Hematopoietic multipotent progenitor cell treated with erythropoietin and hydrocortisone succinate and interleukin-3 and kit ligand, for 15 days (in vitro differentiated cells): ENCODE results near the gene CLPTM1.

ENCODE experiments used
- DNase-seq: peaks from one replicate; pipeline ENCODE4 v3.0.0-alpha.2; 2015; ENCODE audit warnings: low spot score

Gene CLPTM1

DNA sequence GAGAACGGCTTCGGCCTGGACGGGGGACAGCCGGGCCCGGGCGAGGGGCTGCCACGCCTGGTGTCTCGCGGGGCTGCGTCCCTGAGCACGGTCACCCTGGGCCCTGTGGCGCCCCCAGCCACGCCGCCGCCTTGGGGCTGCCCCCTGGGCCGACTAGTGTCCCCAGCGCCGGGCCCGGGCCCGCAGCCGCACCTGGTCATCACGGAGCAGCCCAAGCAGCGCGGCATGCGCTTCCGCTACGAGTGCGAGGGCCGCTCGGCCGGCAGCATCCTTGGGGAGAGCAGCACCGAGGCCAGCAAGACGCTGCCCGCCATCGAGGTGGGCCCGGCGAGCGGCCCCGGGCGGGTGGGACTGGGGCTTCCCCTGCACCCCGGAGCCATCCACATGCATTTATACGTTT, 56.8 kb downstream of the CLPTM1 start:
- no peak for DNase-seq

DNA sequence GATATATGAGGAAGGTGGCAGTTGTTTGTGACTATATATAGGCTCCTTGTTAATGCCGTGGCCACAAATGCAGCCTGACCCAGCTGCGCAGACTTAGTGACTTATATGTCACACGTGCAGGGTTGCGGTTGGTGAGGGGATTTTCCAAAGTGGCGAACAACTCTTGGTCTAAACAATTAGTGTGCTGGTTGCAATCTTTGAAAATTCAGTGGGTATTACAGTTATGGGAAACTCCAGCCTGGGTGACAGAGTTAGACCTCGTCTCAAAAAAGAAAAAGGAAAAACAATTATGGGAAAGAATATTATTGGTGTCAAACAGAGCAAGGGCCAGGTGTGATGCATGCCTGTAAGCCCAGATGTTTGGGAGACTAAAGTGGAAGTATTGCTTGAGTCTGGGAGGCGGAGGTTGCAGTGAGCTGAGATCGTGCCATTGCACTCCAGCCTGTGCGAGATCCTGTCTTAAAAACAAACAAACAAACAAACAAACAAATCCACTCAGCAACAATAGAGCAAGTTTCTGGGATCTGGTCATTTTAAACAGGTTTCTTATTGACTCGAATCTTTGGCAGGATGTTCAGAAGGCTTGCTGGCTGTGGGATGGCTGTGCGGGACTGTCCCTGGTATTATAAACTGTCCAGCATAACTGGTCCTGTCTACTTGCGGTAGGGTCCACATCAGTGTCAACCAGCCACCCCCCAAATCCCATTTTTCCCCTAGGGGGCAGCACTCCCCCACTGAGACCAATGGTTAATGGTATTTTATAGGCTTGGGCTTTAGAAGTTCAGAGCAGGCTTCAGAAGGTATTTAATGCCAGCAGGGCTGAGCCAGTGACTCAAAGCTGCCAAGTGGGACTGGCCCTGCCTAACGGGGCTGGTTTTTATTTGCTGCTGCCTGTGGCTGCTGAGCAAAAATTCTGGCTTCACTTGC, 61.5 kb downstream of the CLPTM1 start:
- DNase-seq: peak; percentile 70

DNA sequence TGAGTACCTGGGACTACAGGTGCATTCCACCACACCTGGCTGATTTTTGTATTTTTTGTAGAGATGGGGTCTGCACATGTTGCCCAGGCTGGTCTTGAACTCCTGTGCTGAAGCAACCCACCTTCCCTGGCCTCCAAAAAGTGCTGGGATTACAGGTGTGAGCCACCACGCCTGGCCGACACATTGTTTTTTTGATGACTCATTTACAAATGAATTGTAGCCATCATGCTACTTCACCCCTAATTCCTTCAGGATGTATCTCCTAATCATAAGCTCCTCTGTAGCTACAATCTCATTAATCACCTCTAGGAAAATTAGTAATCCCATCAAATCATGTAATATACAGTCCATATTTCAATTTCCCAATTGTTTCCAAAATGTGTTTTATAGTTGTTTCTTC, 64.0 kb downstream of the CLPTM1 start:
- no peak for DNase-seq

DNA sequence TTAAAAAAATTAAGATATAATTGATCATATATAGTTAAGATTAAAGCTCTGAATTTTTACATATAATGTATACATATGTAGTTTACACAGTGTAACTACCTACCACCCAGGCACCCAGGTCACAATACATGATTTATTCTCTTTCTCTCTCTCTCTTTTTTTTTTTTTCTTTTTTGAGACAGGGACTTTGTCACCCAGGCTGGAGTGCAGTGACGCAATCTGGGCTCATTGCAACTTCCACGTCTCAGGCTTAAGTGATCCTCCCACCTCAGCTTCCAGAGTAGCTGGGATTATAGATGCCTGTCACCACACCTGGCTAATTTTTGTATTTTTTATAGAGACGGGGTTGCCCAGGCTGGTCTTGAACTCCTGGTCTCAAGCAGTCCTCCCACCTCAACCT, 64.9 kb downstream of the CLPTM1 start:
- no peak for DNase-seq

DNA sequence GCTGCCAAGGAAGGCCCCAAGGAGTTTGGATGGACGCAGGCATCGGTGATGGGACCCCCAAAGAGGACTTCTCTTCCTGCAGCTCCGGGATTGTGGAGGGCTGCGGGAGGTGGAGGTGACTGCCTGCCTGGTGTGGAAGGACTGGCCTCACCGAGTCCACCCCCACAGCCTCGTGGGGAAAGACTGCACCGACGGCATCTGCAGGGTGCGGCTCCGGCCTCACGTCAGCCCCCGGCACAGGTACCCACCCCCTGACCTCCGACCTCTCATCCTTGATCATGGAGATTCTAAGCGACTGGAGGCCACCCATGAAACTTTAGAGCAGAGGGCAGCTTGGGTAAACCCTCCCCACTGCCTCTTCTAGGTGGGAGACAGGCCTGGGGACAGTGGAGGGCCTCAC, 66.8 kb downstream of the CLPTM1 start:
- no peak for DNase-seq

DNA sequence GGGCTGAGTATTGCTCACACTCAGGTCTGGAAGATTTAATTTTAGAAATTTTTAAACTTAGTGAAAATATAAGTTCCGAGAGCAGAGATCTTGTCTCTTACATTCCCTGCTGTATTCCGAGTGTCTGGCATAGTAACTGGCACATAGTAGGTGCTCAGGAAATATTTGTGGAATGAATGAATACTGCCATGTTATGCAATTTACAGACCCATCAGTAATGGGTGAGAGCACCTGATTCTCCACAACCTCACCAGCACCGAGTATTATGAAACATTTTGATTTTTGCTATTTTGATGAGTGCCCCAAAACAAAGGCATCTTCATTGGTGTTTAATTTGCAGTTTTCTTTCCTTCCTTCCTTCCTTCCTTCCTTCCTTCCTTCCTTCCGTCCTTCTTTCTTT, 67.9 kb downstream of the CLPTM1 start:
- DNase-seq: no peak

DNA sequence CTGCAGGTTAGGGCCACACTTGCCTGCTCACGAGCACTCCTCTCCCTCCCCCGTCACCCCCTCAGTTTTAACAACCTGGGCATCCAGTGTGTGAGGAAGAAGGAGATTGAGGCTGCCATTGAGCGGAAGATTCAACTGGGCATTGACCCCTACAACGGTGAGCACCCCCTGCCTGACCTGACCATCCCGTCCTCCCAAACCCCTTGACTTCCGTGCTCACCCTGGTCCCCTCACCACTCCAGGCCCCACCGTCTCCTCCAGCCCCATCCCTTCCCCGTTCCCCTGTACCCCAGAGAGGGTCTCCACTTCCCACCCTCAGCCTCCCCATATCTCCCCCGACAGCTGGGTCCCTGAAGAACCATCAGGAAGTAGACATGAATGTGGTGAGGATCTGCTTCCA, 70.1 kb downstream of the CLPTM1 start:
- DNase-seq: no peak

DNA sequence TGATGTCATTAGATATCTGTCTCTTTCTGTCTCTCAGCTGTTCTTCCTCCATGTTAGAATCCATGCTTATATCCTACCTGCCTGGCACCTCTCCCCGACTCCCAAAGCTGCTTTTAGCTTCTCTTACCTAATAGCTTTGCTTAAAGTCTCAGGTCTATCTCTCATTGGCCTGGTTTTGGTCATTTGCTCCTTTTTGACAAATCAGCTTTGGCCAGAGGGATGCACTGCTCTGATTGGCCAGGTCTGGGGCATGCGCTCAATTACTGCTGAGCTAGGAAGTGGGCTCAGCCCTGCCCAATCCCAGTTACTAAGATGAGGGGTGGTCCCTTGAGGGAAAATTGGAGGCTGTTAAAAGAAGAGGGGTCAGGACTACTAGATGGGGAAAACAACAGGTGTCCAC, 72.2 kb downstream of the CLPTM1 start:
- DNase-seq: no peak

DNA sequence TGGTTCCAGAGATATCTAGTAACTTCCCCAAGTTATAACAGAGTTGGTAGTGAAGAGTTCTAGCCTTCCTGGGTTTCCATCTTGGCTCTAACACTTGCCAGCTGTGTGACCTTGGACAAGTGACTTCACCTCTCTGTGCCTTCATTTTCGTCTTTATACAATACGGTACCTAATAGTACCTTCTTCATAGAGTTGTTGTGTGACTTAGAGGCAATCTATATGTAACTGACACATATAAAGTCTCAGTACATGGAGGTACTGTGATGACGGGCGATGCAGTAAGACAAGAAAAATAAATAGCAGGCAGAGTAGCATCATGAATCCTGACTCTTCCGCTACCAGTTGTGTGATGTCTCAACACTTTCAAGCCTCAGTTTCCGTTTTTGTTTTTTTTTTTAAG, 75.6 kb downstream of the CLPTM1 start:
- no peak for DNase-seq

DNA sequence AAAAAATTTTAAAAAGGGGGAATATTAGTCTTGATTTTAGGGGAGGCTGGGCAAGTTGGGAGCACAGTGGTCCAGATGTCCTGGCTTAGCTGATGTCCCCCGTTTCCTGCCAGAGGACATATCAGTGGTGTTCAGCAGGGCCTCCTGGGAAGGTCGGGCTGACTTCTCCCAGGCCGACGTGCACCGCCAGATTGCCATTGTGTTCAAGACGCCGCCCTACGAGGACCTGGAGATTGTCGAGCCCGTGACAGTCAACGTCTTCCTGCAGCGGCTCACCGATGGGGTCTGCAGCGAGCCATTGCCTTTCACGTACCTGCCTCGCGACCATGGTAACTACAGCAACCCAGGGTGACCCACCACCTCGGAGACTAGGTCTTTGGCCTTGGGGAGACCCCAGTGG, 77.2 kb downstream of the CLPTM1 start:
- no peak for DNase-seq

DNA sequence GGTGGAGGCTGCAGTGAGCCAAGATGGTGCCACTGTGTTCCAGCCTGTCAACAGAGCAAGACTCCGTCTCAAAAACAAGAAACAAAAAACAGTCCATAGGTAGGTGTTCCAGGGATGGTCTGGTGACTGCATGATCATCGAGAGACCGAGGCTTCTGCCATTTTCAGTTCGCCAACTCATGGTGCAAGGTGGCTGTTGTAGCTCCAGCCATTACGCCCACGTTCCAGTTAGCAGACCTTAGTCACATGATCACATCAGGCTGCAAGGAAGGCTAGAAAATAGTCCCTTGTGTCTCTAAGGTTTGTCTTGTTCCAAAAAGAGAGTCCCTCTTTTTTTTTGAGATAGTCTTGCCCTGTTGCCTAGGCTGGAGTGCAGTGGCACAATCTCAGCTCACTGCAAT, 80.6 kb downstream of the CLPTM1 start:
- DNase-seq: no peak

DNA sequence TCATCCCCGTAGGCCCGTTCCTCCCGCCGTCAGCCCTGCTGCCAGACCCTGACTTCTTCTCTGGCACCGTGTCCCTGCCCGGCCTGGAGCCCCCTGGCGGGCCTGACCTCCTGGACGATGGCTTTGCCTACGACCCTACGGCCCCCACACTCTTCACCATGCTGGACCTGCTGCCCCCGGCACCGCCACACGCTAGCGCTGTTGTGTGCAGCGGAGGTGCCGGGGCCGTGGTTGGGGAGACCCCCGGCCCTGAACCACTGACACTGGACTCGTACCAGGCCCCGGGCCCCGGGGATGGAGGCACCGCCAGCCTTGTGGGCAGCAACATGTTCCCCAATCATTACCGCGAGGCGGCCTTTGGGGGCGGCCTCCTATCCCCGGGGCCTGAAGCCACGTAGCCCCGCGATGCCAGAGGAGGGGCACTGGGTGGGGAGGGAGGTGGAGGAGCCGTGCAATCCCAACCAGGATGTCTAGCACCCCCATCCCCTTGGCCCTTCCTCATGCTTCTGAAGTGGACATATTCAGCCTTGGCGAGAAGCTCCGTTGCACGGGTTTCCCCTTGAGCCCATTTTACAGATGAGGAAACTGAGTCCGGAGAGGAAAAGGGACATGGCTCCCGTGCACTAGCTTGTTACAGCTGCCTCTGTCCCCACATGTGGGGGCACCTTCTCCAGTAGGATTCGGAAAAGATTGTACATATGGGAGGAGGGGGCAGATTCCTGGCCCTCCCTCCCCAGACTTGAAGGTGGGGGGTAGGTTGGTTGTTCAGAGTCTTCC, 82.4 kb downstream of the CLPTM1 start:
- no peak for DNase-seq

DNA sequence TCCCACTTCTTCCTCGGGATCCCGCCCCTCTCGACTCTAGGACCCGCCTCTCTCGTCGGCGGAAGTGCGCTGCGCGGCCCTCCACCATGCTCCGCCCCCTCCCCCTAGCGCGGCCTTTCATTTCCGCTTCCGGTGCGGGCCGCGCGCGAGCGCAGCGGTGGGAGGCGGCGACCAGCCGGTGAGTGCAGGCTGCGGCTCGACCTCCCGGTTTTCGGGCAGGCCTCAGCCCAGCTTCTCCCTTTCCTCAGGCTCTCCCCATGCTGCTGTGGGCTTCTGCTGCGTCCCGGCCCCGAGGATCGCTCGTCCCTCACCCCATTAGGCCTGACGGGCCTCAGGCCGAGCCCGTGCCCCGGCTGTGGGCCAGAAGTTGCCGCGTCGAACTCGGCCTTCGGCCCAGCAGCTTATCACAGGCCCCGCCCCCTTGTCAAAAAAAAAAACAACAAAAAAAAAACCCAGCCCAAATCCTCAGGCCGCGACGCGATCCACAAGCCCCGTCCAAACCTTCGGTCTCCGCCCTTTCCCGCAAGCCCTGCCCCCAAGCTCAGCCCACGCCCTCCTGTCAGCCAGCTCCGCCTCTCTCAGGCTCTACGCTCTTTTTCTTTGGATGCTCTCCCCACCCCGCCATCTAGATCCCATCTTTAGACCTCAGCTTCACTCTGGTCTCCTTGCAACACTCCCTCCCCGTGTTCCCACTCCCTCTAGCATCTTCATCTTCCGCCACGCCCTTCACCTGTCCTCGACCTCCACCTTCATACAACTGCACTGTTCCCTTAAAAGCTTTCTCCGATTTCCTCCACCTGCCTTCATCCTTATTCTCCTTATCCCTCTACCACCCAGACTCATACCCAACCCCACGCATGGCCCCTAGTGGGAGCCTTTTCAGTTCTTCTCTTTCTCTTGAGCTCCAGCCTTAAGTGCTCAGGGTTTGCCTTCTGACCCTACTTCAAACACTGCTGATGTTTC, 84.0 kb downstream of the CLPTM1 start, which contains the start of gene CLASRP:
Gene CLASRP (plus strand): TSS at position 115 of the 963 bp plus-strand sequence. CDS start 1,168 bp downstream, outside the sequence.
- DNase-seq: peak; percentile 92

DNA sequence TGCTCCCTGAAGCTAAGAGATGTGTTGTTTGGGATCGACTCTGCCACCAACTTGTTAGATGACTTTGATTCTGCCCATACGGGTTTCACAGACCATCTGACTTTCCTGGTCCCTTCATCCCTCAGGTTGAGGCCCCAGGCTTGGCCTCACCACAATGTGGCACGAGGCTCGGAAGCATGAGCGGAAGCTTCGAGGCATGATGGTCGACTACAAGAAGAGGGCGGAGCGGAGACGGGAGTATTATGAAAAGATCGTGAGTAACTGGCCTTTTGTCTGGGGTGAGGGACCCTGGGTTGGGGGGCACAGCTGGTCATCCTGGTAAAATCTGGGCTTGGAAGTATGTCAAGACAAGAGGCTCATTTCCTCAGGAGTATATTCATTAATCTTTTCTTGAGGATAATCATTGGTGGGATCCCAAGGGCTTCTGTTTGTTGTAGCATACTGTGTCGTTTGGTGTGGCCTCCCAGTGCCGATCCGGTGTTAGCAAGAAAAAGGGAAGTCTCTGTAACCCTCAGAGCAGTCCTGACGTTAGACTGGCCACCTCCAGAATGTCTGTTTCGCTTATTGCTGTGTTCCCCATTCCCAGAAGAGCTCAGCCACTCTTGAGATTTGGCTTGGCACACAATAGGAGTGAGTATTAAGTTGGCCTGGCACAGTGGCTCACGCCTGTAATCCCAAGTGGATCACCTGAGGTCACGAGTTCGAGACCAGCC, 85.0 kb downstream of the CLPTM1 start:
- no peak for DNase-seq

DNA sequence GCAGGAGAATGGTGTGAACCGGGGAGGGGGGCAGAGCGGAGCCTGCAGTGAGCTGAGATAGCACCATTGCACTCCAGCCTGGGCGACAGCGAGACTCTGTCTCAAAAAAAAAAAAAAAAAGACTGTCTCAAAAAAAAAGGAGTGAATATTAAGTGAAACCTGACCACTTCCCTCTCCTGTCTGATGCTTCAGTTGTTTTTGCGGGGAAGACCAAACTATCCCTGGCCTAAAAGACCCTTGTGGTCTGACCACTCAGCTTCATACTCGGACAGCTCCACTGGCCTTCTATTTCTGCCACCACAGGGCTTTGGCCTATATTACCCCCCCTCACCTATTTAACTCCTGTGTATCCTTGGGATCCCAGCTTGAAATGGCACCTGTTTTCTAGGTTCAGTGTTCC, 85.9 kb downstream of the CLPTM1 start:
- DNase-seq: no peak
